GM18951 (cell line): ENCODE measurements around the gene STOX1.
"Not testable (repeated sequence)": the region's sequence is repeated elsewhere in the genome, so short reads cannot be mapped to it uniquely, and the experiment has no call there.

Source experiments
- POLR2A ChIP-seq: IDR thresholded peaks from 4 replicates; pipeline ENCODE4 v1.6.1; 2011; ENCODE audit warnings: mild to moderate bottlenecking; ENCODE audit not compliant: insufficient read length, insufficient read depth; ENCODE audit errors: extremely low read depth
- in situ Hi-C: fragments of 300-500 bp; cut with MboI; formaldehyde crosslinking; loops from one replicate; pipeline ENCODE4 v1.12.0; 2022; ENCODE audit warnings: low sequenced_read_pairs, mixed read lengths, inconsistent platforms; ENCODE audit not compliant: unreplicated experiment

STOX1 gene

DNA sequence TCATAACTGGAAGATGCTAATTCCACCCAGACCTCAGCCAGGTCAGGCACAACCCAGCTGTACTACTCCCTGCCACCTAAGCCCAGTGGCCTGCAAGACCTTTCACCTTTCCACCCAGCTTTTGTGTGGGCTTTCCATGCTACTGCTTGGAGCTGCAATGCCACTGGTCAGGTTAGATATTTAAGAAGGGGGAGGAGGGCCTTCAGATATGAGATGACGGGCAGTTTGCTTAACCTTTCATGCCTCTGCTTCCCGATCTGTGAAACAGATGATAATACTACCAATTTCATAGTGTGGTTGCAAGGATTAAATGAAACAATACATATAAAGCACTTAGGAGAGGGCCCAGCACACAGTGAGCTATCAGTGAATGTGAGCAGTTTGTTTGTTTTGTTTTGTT lies 20.9 kb downstream of the STOX1 start:
- in situ Hi-C loops = no loop called here
- TF ChIP-seq POLR2A = no peak

DNA sequence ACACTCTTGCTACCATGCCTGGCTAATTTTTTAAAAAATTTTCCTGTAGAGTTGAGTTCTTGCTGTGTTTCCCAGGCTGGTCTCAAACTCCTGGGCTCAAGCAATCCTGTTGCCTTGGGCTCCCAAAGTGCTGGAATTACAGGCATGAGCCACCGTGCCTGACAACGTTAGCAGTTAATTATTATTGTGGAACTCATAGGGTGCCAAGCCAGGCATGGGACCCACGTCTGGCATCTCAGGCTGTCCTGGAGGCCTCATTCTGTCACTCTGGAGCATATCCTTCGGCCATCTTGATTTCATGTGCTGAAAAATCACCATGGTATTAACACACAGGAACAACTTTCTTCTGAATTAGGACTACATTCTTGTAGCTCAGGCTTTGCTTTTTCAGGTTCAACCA lies 21.5 kb downstream of the STOX1 start:
- in situ Hi-C loops = no loop called here

DNA sequence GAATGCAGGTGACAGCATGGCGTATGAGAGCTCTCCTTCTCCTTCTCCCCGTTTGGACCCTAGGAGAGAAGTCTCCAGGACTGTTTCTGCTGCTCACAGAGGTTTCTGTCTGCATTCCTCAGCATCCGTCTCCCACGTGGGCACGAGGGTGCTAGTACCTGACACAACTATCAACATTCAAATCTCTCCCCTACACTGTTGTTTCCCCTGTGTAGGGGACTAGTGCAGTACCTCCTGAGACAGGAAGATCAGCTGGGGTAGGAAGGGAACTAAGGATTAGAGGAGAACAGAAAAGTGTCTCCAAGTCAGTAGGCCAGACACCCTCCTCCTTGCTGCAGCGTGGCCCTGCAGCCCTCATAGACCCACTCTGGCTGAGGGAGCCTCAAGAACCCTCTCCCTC lies 29.0 kb downstream of the STOX1 start:
- in situ Hi-C loops = no loop called here
- TF ChIP-seq POLR2A = no peak

More for the DNA sequence above, 21.5 kb downstream of the STOX1 start:
- TF ChIP-seq POLR2A = no peak

DNA sequence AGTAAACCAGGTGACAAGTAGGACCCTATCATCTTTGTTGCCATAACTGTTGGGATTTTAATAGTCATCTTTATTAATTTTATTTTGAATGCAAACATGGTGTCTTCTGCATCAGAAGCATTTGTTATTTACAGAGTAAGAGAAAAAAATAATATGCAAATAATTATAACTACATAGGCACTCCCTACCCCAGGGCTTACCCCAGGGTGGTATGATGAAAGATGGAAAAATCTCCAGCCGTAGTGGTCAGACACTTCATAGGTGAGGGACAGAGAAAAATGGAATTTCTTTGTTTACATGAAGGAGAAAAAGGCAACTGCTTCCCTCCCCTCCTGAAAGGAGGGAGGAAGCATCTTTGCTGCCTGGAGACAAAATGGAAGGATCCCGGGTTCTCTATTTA lies 29.7 kb downstream of the STOX1 start:
- in situ Hi-C loops = no loop called here
- TF ChIP-seq POLR2A = no peak

DNA sequence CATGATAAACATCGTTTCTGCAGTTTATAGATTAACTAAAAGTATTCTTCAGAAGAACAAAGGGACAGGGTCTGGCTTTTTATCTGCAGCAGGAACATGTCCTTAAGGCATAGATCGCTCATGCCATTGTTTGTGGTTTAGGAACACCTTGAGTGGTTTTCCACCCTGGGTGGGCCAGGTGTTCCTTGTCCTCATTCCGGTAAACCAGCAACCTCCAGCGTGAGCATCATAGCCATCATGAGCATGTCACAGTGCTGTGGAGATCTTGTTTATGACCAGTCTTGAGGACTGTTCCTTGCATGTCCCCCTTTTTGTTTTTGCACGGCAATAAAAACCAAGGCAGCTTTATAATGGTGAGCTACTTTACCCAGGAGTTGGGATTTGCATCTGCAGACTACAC lies 33.9 kb downstream of the STOX1 start:
- no peak for TF ChIP-seq POLR2A
- in situ Hi-C loops = no loop called here

DNA sequence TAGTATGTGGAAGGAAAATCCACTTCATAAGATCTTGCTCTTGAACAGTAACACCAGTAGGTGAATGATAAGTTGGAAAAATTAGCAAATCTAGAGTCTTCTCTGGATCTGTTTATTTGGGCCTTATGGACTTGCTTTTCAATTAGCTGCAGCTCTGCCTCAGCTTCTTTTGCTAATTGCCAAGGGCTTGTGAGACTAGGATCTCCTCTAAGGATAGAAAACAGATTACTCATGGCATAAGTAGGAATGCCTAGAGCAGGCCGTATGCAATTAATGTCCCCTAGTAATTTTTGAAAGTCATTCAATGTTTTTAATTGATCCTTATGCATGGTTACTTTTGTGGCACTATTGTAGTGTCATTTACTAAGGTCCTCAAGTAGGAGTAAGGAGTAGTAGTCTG lies 37.3 kb downstream of the STOX1 start:
- in situ Hi-C loops = no loop called here
- TF ChIP-seq POLR2A = no peak

DNA sequence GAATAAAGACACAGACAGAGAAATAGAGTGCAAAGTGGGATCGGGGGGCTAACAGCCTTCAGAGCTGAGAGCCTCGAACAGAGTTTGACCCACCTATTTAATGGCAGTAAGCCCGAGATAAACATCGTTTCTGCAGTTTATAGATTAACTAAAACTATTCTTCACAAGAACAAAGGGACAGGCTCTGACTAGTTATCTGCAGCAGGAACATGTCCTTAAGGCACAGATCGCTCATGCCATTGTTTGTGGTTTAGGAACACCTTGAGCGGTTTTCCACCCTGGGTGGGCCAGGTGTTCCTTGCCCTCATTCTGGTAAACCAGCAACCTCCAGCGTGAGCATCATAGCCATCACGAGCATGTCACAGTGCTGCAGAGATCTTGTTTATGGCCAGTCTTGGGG lies 40.8 kb downstream of the STOX1 start:
- in situ Hi-C loops = not testable (repeated sequence)

DNA sequence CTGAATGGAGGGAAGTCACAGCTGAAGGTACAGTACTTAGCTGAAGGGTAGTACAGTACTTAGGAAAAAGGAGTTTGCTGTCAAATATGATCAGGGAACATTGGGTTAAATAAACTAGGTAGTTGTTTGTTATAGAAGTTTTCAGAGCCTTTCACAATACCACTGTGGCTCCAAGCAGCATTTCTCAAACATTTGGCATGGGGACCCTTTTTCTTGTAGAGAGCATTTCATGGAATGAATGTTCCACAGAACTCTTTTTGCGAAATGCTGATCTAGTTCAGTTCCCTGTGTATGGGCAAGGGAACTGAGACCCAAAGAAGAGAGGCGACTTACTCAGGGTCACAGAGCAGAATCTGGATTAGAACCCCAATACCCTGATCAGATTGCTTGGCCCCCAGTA lies 42.3 kb downstream of the STOX1 start:
- in situ Hi-C loops = no loop called here
- TF ChIP-seq POLR2A = no peak

DNA sequence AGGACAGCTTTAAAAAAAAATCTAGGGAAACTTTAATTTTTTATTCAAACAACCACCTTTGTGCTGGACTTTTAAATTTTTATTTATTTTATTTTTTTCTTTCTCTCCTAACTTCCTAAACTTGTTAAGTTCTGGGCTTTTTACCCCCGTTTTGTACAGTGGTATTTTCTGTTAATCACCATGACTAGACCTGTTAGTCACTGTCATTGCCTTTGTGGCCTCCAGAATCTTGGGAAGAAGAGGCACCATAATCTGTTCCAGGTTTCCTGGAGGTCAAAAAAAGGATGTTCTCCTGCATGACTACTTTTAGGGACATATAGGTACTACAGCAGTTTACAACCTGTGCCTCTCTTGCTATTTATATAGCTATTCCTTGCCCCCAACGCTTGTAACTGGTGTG lies 42.7 kb downstream of the STOX1 start:
- in situ Hi-C loops = no loop called here
- no peak for TF ChIP-seq POLR2A

DNA sequence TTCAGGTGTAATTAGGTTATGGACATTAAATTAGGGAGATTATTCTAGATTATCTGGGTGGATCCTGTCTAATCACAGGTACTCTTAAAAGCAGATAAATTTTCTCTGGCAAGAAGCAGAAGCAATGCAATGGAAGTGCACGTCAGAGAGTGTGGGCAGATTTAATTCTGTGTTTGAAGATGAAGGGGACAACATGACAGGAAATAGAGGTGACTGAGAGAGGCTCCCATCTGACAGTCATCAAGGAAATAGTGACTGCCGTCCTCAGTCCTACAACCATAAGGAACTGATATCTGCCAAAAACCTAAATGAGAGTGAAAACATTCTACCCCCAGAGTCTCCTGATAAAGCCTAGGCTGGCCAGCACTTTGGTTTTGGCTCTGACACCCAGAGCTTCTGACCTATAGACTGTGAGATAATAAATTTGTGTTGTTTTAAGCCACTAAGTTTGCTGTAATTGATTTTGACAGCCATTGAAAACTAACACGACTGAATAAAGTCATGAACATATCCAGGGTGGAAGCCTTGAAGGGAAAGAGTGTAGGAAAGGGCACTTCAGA lies 43.3 kb downstream of the STOX1 start:
- no peak for TF ChIP-seq POLR2A
- in situ Hi-C loops = no loop called here

DNA sequence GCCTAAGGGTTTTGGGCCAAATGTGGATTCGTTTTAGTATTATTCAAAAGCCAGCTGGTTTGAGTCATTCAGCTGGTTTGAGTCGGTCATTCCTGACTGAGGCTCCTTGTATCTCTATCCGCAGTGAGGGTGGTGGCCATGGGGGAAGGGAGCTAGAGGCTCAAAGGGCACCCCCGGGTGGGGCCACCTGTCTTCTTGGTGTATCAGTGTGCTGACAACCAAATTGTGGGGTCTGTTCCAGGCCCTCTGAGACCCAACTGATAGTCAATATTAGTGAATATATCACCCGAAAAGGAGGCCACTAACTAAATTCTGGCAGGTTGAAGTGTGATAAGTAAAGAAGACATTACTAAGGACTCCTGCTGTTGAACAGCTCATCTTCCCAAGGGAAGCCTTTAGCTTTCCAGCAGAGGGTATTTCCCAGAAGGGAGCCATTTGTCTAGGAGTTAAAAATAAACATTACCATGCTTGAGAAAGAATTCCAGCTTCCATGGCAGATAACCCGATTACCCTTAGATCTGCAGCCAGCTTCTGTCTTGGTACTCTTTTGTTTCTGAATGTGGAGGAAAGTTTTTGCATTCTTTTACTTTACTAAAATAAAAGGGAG lies 43.9 kb downstream of the STOX1 start:
- in situ Hi-C loops = no loop called here
- no peak for TF ChIP-seq POLR2A

DNA sequence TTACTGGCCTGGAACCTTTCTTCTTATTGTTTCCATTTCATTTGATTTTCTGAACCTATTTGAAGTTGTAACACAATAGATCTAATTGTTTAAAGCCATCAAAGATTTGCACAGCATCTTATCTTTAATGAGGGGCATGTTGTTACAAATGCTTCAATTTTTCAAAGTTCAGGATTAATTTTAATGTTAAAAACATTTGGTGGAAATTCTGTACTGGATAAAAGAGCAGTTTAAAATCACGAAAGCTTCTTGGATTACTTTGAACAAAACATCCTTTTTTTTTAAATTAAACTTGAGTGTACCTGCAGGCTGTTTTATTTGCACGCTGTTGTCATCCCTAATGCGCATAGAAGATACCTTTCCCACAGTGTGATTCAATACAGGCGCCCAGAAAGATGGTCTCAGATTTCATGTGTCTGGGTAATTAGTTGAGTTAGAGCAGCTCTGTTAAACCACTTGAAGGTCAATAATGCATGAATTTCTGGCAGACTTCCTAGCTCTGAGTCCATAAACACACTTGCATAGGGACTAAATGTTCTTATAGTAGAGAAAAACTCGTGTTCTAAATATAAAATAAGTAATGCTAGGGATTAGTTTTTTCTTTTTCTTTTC lies 44.5 kb downstream of the STOX1 start:
- in situ Hi-C loops = no loop called here
- no peak for TF ChIP-seq POLR2A

DNA sequence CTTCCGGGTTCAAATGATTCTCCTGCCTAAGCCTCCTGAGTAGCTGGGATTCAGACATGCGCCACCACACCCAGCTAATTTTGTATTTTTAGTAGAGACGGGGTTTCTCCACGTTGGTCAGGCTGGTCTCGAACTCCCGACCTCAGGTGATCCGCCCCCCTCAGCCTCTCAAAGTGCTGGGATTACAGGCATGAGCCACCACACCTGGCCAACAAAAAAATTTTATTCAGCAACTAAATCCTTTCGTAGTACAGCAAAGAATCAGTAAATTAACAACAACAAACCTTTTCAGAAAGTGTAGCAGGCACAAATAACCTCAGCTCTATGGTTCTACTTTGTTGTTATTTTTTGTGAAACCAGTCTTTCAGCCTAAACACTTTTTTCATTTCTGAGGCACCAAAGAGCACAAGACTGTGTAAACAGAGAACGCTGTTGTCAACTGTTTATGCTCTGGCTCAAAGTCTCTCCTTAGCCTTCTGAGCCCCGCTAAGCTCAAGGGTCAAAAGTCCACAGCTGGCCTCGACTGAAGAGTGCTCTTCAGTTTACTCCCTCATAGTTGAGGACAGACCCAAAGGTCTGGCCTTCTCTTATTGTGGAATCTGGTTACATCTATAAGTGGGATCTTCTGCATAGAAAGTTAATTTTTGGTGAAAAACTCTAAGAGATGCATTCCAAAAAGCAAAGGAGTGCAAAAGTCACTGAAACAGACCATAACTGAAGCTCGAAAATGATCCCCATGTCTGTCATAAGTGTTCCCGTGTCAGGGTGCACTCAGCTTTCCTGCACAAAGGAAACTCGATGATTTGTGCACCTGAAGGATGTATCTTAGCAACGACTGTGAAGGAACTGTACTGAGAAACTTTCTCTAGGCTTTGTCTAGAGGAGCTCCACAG lies 49.2 kb downstream of the STOX1 start:
- in situ Hi-C loops = no loop called here
- TF ChIP-seq POLR2A = no peak
